Activated CD8-positive, alpha-beta memory T cell treated with anti-CD3 and anti-CD28 coated beads, Interleukin-2, amount 50 U/mL, for 24 hours (primary cell): ENCODE data around the gene ANKFN1.
"Not testable (repeated sequence)": the region's sequence is repeated elsewhere in the genome, so short reads cannot be mapped to it uniquely, and the experiment has no call there.

Experiments used
- DNase-seq: peaks from one replicate; pipeline ENCODE4 v3.0.0-alpha.2; 2020; ENCODE audit errors: extremely low read depth

ANKFN1 gene

DNA sequence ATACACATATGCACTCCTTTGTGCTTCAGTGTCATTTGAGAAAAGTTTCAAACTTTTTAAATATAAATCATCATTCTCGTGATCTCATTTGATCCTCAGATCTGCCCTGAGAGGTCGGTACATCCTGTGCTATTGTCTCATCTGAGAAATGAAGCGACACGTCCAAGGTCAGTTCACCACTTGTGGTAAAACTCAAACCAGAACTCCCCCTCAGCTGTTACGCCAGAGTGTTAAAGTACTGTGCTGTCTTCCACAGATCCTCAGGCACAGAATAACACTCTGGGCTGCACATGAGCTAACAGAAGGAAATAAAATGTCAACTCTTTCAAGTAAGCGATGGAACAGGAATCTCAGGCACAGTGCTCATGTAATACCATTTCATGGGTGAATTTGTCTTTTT, 31.4 kb downstream of the ANKFN1 start:
- no peak for DNase-seq

- no peak for DNase-seq
Measured at GRCh38 chr17:56185491-56186221, 32.4 kb downstream of the ANKFN1 start.

- no peak for DNase-seq
Measured at GRCh38 chr17:56186222-56186786, 33.0 kb downstream of the ANKFN1 start.

- no peak for DNase-seq
Measured at GRCh38 chr17:56203430-56203829, 50.2 kb downstream of the ANKFN1 start.

- no peak for DNase-seq
Measured at GRCh38 chr17:56206351-56206750, 53.1 kb downstream of the ANKFN1 start.

- DNase-seq, result no peak
Measured at GRCh38 chr17:56213031-56213430, 59.8 kb downstream of the ANKFN1 start.

- no peak for DNase-seq
Measured at GRCh38 chr17:56217921-56218320, 64.6 kb downstream of the ANKFN1 start.

- DNase-seq, result no peak
Measured at GRCh38 chr17:56222255-56222654, 69.0 kb downstream of the ANKFN1 start.

- no peak for DNase-seq
Measured at GRCh38 chr17:56230660-56231059, 77.4 kb downstream of the ANKFN1 start.

DNA sequence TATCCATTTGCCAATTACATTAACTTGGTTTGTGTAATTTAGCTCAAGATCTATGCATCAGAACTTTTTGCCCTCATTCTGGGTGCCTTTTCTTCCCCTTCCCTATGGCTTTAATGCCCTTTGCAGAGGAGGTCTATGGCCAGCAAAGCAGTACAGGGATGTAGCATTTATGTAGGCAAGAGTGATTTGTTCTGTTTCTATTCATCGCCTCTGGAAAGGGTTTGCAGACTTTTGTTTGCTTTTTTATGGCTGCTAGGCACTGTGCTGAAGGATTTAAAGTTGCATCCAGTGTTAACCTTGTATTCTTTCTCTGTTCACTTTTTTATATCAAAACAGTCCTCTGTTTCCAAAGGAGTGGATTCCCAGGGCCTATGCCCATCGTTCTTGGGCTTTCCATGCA, 78.0 kb downstream of the ANKFN1 start:
- no peak for DNase-seq

GRCh38 chr17:56231693-56232092, 78.4 kb downstream of the ANKFN1 start:
- no peak for DNase-seq

- no peak for DNase-seq
Measured at GRCh38 chr17:56244268-56244890, 91.1 kb downstream of the ANKFN1 start.

DNA sequence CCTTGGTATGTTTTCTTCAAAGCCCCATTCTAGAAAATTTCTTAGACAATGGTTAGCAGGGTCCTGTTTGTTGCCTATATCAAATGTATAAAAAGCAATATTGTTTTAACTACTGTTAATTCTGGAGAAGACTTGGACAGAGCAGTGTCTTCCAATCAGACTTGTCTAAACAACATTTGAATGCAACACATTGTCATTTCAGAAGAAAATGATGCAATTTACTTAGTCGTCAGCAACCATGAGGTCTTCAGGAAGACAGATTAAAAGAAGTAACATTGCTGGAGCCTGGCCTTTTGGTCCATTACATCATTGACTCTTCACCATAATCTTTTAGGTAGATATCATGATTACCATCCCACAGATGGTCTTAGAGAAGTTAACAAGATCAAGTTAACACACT, 94.5 kb downstream of the ANKFN1 start:
- no peak for DNase-seq

DNA sequence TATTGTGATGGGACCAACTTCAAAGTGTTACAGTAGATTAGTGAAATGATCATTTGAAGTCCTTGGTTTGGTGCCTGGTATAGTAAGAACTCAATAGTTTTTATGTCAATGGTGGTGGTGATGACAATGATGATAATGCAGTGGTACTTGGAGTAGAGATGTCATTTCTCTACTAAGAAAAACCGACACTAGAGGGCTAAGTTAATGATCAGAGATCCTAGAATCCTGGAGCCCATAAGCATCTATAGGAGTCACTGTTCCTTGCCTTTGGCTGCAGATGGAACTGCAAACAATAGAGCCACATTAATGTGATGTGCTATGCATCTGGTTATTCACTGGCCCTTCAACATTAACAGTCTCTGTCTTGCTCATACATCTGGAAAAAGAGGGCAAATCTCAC, 103.8 kb downstream of the ANKFN1 start:
- DNase-seq, result no peak

- DNase-seq, result no peak
Measured at GRCh38 chr17:56260376-56261002, 107.2 kb downstream of the ANKFN1 start.

DNA sequence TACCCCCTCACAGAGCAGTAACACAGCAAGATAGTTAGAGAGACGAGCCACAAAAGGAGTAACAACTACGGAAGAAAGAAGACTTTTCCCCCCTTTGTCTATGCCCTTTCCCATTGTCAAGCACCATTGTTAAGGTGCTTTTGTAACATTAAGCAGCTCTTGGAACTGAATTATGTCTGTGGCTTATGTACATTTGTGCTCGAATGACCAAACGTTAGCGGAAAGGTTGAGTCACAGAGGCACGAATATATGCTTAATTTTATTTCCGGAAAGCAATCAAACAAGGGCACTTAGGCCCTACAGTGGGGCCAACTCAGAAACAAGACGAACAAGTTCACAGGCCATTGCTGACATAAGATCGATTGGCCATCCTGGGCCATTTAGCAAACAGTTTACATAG, 109.5 kb downstream of the ANKFN1 start:
- DNase-seq, result no peak

GRCh38 chr17:56269556-56270389, 116.5 kb downstream of the ANKFN1 start:
- no peak for DNase-seq

DNA sequence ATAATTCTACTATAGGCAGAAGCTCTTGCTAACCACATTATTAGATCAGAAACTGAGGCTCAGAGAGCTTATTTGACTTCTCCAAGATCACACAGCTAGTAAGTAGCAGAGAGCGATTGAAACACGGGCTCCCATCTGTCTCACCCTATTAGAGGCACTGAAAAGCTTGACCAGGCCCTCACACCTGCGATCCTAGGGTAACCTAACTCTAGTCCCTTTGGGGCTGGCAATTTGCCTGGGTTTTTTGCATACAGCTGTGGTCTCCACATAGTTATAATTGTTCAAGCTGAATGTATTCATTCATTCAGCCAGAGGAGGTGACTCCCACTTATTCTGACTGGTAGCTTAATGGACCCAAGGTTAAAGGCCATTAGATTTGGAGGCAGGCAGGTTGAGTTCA, 121.2 kb downstream of the ANKFN1 start:
- no peak for DNase-seq

DNA sequence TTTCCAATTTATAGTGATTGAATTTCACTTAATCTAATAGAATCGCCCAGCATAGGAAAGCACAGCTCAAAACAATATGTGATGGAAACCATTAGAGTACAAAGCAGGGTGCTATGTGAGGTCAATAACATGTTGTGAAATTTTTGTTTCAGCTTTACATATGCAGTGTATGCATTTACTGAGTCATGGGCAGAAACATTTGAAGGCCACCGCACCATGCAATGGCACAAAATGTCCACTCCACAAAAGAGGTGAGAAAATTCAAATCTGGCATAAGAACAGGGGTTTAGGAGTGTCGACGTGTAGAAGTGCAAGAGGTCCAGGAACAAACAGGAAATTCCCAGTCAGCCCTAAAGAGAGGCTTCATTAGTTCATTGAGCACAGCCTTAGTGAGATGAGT, 131.2 kb downstream of the ANKFN1 start:
- no peak for DNase-seq

DNA sequence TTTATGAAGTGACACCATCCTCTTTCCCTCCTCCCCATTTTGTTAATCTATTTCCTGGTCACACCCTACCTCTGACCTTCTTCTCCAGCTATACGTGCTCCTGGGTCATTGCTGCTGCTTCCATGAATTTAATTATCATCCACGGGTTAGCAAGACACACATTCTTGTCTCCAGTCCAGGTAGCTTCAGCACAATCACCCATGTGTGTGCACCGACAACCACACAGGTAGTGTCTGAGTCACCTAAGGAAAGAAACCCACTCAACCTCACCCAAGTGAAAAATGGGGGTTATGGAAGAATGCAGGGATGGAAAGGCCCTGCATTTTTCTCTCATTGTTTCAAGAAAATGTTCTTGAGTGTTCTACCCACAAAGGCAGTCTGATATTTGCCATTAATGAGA, 135.5 kb downstream of the ANKFN1 start:
- not testable (repeated sequence) for DNase-seq

DNA sequence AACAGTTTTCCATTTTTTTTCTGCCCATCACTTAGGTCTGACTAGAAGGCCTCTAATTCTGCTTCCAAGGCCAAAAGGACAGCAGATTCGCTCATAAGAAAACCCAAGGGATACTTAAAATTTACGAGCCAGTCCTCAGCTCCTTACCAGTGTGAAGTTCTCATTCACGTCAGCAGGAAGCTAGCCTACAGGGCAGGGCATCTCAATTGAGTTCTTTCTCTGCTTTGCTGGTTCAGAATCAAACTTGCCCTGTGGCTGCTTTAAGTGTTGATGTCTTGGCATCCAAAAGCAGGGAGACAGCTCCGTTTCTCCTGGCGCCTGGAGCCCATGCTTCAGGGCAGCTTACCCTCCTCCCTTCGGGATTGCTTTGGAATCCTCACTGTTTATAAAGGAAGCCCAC, 136.0 kb downstream of the ANKFN1 start:
- DNase-seq, result no peak
